22Rv1 (cell line): Measurements from ENCODE around the gene SARS1.

Source experiments
- CTCF ChIP-seq: fragments of 450-650 bp; IDR thresholded peaks from 2 replicates; pipeline ENCODE4 v1.5.1; 2017; ENCODE audit warnings: mild to moderate bottlenecking
- ZFX ChIP-seq: fragments of 450-650 bp; IDR thresholded peaks from 2 replicates; pipeline ENCODE4 v1.6.1; 2017; ENCODE audit warnings: antibody characterized with exemption, borderline replicate concordance

- TF ChIP-seq CTCF: no peak
- no peak for TF ChIP-seq ZFX
Measured at GRCh38 chr1:109225711-109226445, 12.2 kb downstream of the SARS1 start.
